Keratinocyte (primary cell): Measurements from ENCODE around the gene JPH2. TPM values are rescaled to one million over a fixed set of nuclear protein-coding genes. Genes with fewer than 3 reads are reported as not detected.

Source experiments
- DNase-seq: peaks from one replicate; pipeline ENCODE4 v3.0.0-alpha.2; 2011; ENCODE audit warnings: low read depth, missing footprints, low spot score
- FAIRE-seq: peaks from 2 replicates; lab custom pipeline; 2011; peaks lifted over from hg19 to GRCh38; lab: Jason Lieb, UNC
- H2AFZ ChIP-seq: 2 replicates; pipeline ENCODE4 v1.6.0; 2012; ENCODE audit warnings: low read length, control low read depth, inconsistent platforms; ENCODE audit not compliant: control insufficient read depth
- H3K27ac ChIP-seq: 2 replicates; pipeline ENCODE4 v1.5.1; 2011; ENCODE audit warnings: low read length; ENCODE audit not compliant: control insufficient read depth, insufficient read depth
- H3K27me3 ChIP-seq: 3 replicates; pipeline ENCODE4 v1.6.0; 2011; ENCODE audit warnings: low read length; ENCODE audit not compliant: control insufficient read depth, insufficient read depth; ENCODE audit errors: extremely low read depth
- H3K36me3 ChIP-seq, 2 experiments: 2 replicates in 1 of 2; 3 replicates in 1 of 2; pipeline ENCODE4 v1.5.1; 2011; ENCODE audit warnings: low read length in 2 of 2, mild to moderate bottlenecking in 1 of 2; ENCODE audit not compliant: control insufficient read depth in 2 of 2, insufficient read depth in 2 of 2; ENCODE audit errors: extremely low read depth in 1 of 2
- H3K4me1 ChIP-seq: 3 replicates; pipeline ENCODE4 v1.5.1; 2011; ENCODE audit warnings: low read length; ENCODE audit not compliant: control insufficient read depth, insufficient read depth; ENCODE audit errors: extremely low read depth
- H3K4me2 ChIP-seq: 3 replicates; pipeline ENCODE4 v1.6.0; 2011; ENCODE audit warnings: low read depth, low read length; ENCODE audit not compliant: control insufficient read depth, insufficient read depth; ENCODE audit errors: extremely low read depth
- H3K4me3 ChIP-seq, 3 experiments: fragments of 200-600 bp in 1 of 3; sonication (generic) in 1 of 3; 2 replicates in 2 of 3; 3 replicates in 1 of 3; pipeline ENCODE4 v1.5.1; 2011 to 2016; ENCODE audit warnings: low read length in 3 of 3, mild to moderate bottlenecking in 3 of 3, control low read depth in 2 of 3, inconsistent platforms in 1 of 3, low read depth in 1 of 3, mixed read lengths in 1 of 3, mixed run types in 1 of 3, moderate library complexity in 1 of 3; ENCODE audit not compliant: control insufficient read depth in 2 of 3, insufficient read depth in 2 of 3; ENCODE audit errors: extremely low read depth in 1 of 3
- H3K79me2 ChIP-seq: 2 replicates; pipeline ENCODE4 v1.6.0; 2012; ENCODE audit warnings: low read length; ENCODE audit not compliant: control insufficient read depth, insufficient read depth
- H3K9ac ChIP-seq: 3 replicates; pipeline ENCODE4 v1.6.0; 2011; ENCODE audit warnings: low read length; ENCODE audit not compliant: control insufficient read depth, insufficient read depth; ENCODE audit errors: extremely low read depth
- H3K9me1 ChIP-seq: 3 replicates; pipeline ENCODE4 v1.6.0; 2011; ENCODE audit warnings: low read length; ENCODE audit not compliant: control insufficient read depth, insufficient read depth; ENCODE audit errors: extremely low read depth
- H3K9me3 ChIP-seq: 2 replicates; pipeline ENCODE4 v1.5.1; 2012; ENCODE audit warnings: low read depth, low read length; ENCODE audit not compliant: control insufficient read depth
- H4K20me1 ChIP-seq: 3 replicates; pipeline ENCODE4 v1.6.0; 2011; ENCODE audit warnings: low read length; ENCODE audit not compliant: control insufficient read depth, insufficient read depth; ENCODE audit errors: extremely low read depth
- EZH2 ChIP-seq: IDR thresholded peaks from one replicate; pipeline ENCODE4 v1.6.1; 2012; ENCODE audit warnings: inconsistent platforms, mild to moderate bottlenecking, low read length, moderate library complexity
- dilution Hi-C: fragments of 300-500 bp; cut with MboI; formaldehyde crosslinking; loops from one replicate; pipeline ENCODE4 v1.7.0; 2020; ENCODE audit warnings: low sequenced_read_pairs; ENCODE audit not compliant: extremely low pct_ligation_motif_present
- polyA plus RNA-seq, 5 experiments: library from polyadenylated mRNA; depleted of rRNA in 3 of 5; stranded (reverse) in 3 of 5; stranded (forward) in 1 of 5; unstranded in 1 of 5; fragments of >200 nt; gene quantifications; 1 replicate in 1 of 5; 2 replicates in 3 of 5; 3 replicates in 1 of 5; pipeline versions ENCODE4 v1.2.1 to v1.2.3, GENCODE V29; 2011 to 2012; ENCODE audit warnings: missing spikeins in 2 of 5, low read depth in 1 of 5, low replicate concordance in 1 of 5
- TF ChIP-seq, protein P1 (sequence below), 3 experiments: IDR thresholded peaks in 1 of 3; conservative IDR thresholded peaks in 1 of 3; optimal IDR thresholded peaks in 1 of 3; 2 replicates in 2 of 3; 3 replicates in 1 of 3; pipeline versions ENCODE3 to v1.5.1; 2011; ENCODE audit warnings: low read length in 3 of 3, mild to moderate bottlenecking in 3 of 3, moderate library complexity in 2 of 3, control low read depth in 1 of 3, inconsistent platforms in 1 of 3; ENCODE audit not compliant: insufficient read depth in 2 of 3; ENCODE audit errors: extremely low read depth in 1 of 3

The JPH2 gene
- polyA plus RNA-seq, 1 donor (not counting 4 experiments of a cell fraction or from before 2014, with no cell fraction given): 2.5 TPM

DNA sequence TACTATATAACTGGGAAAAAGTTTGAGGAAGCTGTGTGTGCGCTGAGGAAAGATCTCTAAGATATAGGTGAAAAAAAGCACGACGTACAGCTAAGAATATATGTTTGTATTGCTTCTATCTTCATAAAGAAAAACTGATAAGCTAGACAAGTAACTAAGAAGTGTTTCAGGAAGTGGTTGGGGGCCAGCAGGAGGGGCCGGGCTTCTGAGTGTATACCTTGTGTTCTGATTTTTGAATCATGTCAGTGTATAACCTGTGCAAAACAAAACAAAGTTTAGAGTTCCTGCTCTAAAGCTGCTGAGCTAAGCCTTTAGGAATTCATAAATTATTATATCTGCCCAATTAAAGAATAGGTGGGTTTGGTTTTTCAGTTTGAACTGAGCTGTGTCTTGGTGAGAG lies 31.5 kb upstream of the JPH2 start:
- Histone ChIP-seq H3K36me3 (no peaks in the 10 kb centered on the region), H3K4me2 (no peak overlapping the region), H3K9ac (no peak overlapping the region), H3K4me1 (peaks cover 10% of the 10 kb centered on the region), H3K9me1 (no peaks in the 10 kb centered on the region), H3K27me3 (no peaks in the 10 kb centered on the region), H4K20me1 (no peaks in the 10 kb centered on the region), H3K4me3 (no peak overlapping the region), H3K79me2 (no peaks in the 10 kb centered on the region), H3K27ac (no peak overlapping the region), H3K9me3 (no peaks in the 10 kb centered on the region), H2AFZ (no peak overlapping the region)
- FAIRE-seq (no peak), DNase-seq (no peak)
- TF ChIP-seq, protein P1, sequence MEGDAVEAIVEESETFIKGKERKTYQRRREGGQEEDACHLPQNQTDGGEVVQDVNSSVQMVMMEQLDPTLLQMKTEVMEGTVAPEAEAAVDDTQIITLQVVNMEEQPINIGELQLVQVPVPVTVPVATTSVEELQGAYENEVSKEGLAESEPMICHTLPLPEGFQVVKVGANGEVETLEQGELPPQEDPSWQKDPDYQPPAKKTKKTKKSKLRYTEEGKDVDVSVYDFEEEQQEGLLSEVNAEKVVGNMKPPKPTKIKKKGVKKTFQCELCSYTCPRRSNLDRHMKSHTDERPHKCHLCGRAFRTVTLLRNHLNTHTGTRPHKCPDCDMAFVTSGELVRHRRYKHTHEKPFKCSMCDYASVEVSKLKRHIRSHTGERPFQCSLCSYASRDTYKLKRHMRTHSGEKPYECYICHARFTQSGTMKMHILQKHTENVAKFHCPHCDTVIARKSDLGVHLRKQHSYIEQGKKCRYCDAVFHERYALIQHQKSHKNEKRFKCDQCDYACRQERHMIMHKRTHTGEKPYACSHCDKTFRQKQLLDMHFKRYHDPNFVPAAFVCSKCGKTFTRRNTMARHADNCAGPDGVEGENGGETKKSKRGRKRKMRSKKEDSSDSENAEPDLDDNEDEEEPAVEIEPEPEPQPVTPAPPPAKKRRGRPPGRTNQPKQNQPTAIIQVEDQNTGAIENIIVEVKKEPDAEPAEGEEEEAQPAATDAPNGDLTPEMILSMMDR (optimal IDR thresholded peaks at IDR 0.05 in 1 of 3, IDR thresholded peaks at IDR 0.05 in 1 of 3, conservative IDR thresholded peaks at IDR 0.05 in 1 of 3; ENCODE audit: extremely low read depth in 1 of 3, insufficient read depth in 2 of 3, low read length in 3 of 3): no peak
- no peak for TF ChIP-seq EZH2
- dilution Hi-C loops: loop anchor here (10.0 kb wide), 1 partner anchor 166 kb away; no protein-coding TSS in a partner anchor

DNA sequence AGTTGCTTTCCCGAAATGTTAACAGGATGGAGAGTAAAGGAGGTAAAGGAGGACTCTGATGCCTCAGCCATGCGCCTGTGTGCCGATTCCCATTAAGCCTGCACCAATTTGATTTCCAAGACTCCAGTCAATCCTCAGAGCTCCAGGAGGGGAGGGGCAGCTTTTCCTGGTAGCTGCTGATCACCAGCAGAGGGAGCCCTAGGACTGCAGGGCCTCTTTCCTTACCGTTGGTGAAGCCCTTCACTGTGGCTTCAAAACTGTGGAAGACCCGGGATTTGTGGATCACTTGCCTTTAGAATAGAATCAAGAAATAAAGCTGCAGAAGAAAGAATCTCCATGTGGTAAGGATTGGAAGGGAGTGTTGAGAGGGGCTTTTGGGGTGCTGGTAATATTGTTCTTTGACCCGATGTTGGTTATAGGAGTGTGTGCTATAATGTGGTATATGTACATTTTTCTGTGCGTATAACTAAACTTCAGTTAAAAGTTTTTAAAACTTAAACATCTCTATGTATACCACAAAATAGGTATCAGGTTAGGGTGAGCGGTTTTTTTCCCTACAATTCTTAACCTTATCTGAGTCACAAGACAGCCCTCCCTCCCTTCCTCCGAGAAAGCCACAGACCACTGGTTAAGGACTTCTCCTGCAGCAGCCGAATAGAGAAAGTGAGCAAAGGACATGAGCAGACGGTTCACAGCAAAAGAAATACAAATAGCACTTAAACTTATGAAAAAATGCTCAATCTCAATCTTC lies 30.5 kb upstream of the JPH2 start:
- no peak overlapping the region for H3K4me2 ChIP-seq
- peak; percentile 82 for FAIRE-seq
- no peak overlapping the region for H2AFZ ChIP-seq

More for the DNA sequence above, 30.5 kb upstream of the JPH2 start:
- Histone ChIP-seq H3K36me3 (no peaks in the 10 kb centered on the region), H3K79me2 (no peaks in the 10 kb centered on the region), H3K4me3 (no peak overlapping the region), H3K27ac (no peak overlapping the region), H3K27me3 (no peaks in the 10 kb centered on the region), H3K9me1 (no peaks in the 10 kb centered on the region), H3K4me1 (peaks cover 17% of the 10 kb centered on the region), H3K9ac (no peak overlapping the region), H3K9me3 (no peaks in the 10 kb centered on the region), H4K20me1 (no peaks in the 10 kb centered on the region)
- no peak for DNase-seq
- TF ChIP-seq, protein P1 (optimal IDR thresholded peaks at IDR 0.05 in 1 of 3, IDR thresholded peaks at IDR 0.05 in 1 of 3, conservative IDR thresholded peaks at IDR 0.05 in 1 of 3; ENCODE audit: extremely low read depth in 1 of 3, insufficient read depth in 2 of 3, low read length in 3 of 3): peak; percentile 94 to 98 (median 98)
- TF ChIP-seq EZH2: no peak
- dilution Hi-C loops: loop anchor here (10.0 kb wide), 1 partner anchor 167 kb away; no protein-coding TSS in a partner anchor
